Dermis blood vessel endothelial cell (primary cell): ENCODE results near the gene NR5A1. TPM values are rescaled to one million over a fixed set of nuclear protein-coding genes. Genes with fewer than 3 reads are reported as not detected.

ENCODE experiments used
- DNase-seq: peaks from one replicate; pipeline ENCODE4 v3.0.0; 2010
- total RNA-seq: library from RNA; depleted of rRNA; stranded (reverse); fragments of >200 nt; gene quantifications from 2 replicates; pipeline ENCODE4 v1.2.3, GENCODE V29; 2014

NR5A1 gene
- total RNA-seq, 1 donor from 2014 or later: not detected

GRCh38 chr9:124439086-124439485 lies 68.1 kb downstream of the NR5A1 start:
- no peak for DNase-seq

DNA sequence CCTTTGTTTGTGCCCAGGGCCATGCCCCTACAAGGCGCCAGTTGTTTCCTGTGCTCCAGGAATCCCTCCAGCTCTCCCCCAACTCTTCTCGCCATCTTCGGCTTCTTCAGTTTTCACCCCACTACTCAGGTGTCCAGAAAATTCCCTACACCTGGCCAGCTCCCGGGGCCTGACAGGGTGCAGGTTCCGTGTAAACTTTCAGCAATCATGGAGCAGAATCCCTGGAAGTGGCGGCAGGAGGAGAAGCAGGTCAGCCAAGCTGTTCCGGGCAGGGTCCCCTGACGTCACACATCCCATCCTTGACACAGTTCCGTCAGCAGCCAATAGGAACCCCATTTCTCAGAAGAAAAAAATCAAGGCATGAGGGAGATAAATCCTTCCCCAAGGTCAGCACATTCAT lies 69.1 kb downstream of the NR5A1 start:
- no peak for DNase-seq

- no peak for DNase-seq
These were observed 70.1 kb downstream of the NR5A1 start for GRCh38 chr9:124437086-124437485.

- DNase-seq: no peak
These were observed 70.9 kb downstream of the NR5A1 start for GRCh38 chr9:124436320-124436719.

Other genes with a start within 250 kb of the NR5A1 start
- 18.7 and 25.6 TPM in 2 replicates for gene NEK6, start 249.4 kb downstream of the NR5A1 start, total RNA-seq
- gene PSMB7, start 92.0 kb downstream of the NR5A1 start, total RNA-seq: 180 and 183 TPM in 2 replicates
- not detected in 2 replicates for gene ADGRD2, start 56.9 kb downstream of the NR5A1 start, total RNA-seq